ENCODE results near the gene GJA8. TPM values are rescaled to one million over a fixed set of nuclear protein-coding genes. Genes with fewer than 3 reads are reported as not detected.
"Not testable (repeated sequence)": the region's sequence is repeated elsewhere in the genome, so short reads cannot be mapped to it uniquely, and the experiment has no call there.

The GJA8 gene
- total RNA-seq (2014; rRNA removed; shearing (Covaris generic)), result not detected in 2 replicates

DNA sequence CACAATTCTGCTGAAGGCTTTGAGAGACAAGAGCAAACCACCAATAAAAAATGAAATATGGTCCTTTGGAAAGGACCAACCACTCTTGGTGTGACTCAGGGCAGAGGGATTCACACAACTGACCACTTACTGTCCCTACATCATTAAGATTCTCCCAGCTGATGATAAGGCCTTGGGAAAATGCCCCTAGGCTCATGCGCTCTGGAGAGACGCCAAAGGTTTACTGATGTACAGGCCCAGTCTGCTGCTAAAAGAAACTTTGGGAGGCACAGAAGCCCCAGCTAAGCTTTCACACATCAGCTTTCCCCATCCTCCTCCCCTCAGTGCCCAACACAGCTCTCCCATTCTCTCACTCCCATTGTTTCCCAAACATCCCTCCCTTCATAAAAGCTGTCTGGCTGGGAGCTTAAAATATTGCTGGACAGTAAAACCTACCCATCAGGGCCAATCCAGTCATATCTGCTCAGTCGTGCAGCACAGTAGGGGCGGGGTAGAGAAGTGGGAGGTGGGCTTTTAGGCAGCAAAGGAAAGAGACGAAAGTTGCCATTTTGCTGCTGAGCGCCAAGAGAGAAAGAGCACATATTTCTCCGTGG lies at the start of gene GJA8:
Gene GJA8, plus strand, starts transcription at position 543 of the 593 bp plus-strand sequence. CDS start 5,161 bp downstream, outside the sequence.
- Histone ChIP-seq H3K36me3 (replicated peaks; ENCODE audit: control insufficient read depth, insufficient read depth, low read length) (no peaks in the 10 kb centered on the region), H3K27me3 (ENCODE audit: control insufficient read depth, insufficient read depth, low read length) (no peaks in the 10 kb centered on the region), H3K4me3 (ENCODE audit: insufficient read depth, low read depth, low read length) (no peak within 1 kb of the TSS)
- no peak for DNase-seq

DNA sequence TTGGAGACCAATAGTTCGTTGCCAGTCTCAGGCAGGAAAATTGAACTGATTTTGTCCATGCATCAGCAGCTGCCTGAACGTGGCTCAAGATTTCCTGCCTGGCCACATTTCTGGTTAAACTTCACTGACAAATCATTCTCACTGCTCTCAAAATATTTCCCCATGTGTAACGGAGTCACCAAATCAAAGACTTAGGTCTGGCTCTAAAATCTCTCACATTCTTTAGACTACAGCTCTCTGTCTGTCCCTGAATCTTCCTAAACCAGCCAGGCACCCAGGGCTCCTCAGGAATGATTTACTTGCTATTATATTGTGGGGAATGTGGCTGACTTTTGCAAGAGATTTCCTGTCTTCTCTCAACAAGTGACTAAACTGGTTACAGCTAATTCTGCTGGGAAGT lies 49.2 kb upstream of the GJA8 start:
- Histone ChIP-seq H3K4me3 (ENCODE audit: insufficient read depth, low read depth, low read length) (no peak overlapping the region), H3K36me3 (replicated peaks; ENCODE audit: control insufficient read depth, insufficient read depth, low read length) (no peaks in the 10 kb centered on the region), H3K27me3 (ENCODE audit: control insufficient read depth, insufficient read depth, low read length) (no peaks in the 10 kb centered on the region)
- no peak for DNase-seq

DNA sequence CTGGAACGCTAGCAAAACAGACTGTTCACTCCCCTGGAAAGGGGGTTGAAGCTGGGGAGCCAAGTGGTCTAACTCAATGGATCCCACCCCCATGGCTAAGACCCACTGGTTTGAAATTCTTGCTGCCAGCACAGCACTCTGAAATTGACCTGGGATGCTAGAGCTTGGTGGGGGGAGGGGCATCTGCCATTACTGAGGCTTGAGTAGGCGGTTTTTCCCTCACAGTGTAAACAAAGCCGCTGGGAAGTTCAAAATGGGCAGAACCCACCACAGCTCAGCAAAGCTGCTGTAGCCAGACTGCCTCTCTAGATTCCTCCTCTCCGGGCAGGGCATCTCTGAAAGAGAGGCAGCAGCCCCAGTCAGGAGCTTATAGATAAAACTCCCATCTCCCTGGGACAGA lies 47.6 kb upstream of the GJA8 start:
- not testable (repeated sequence) for H3K4me3 ChIP-seq (ENCODE audit: insufficient read depth, low read depth, low read length); H3K36me3 ChIP-seq (replicated peaks; ENCODE audit: control insufficient read depth, insufficient read depth, low read length); DNase-seq; H3K27me3 ChIP-seq (ENCODE audit: control insufficient read depth, insufficient read depth, low read length)

DNA sequence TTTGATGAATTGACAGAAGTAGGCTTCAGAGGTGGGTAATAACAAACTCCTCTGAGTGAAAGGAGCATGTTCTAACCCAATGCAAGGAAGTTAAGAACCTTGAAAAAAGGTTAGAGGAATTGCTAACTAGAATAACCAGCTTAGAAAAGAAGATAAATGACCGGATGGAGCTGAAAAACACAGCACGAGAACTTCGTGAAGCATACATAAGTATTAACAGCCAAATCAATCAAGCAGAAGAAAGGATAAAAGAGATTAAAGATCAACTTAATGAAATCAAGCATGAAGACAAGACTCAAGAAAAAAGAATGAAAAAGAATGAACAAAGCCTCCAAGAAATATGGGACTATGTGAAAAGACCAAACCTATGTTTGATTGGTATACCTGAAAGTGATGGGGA lies 46.6 kb upstream of the GJA8 start:
- not testable (repeated sequence) for H3K36me3 ChIP-seq (replicated peaks; ENCODE audit: control insufficient read depth, insufficient read depth, low read length)

DNA sequence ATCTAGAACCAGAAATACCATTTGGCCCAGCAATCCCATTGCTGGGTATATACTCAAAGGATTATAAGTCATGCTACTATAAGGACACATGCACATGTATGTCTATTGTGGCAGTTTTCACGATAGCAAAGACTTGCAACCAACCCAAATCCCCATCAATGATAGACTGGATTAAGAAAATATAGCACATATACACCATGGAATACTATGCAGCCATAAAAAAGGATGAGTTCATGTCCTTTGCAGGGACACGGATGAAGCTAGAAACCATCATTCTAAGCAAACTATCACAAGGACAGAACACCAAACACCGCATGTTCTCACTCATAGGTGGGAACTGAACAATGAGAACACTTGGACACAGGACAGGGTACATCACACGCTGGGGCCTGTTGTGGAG lies 35.4 kb upstream of the GJA8 start:
- H3K4me3 ChIP-seq (ENCODE audit: insufficient read depth, low read depth, low read length); H3K36me3 ChIP-seq (replicated peaks; ENCODE audit: control insufficient read depth, insufficient read depth, low read length); H3K27me3 ChIP-seq (ENCODE audit: control insufficient read depth, insufficient read depth, low read length); DNase-seq: not testable (repeated sequence)

More for the DNA sequence above, 46.6 kb upstream of the GJA8 start:
- not testable (repeated sequence) for DNase-seq; H3K4me3 ChIP-seq (ENCODE audit: insufficient read depth, low read depth, low read length); H3K27me3 ChIP-seq (ENCODE audit: control insufficient read depth, insufficient read depth, low read length)

DNA sequence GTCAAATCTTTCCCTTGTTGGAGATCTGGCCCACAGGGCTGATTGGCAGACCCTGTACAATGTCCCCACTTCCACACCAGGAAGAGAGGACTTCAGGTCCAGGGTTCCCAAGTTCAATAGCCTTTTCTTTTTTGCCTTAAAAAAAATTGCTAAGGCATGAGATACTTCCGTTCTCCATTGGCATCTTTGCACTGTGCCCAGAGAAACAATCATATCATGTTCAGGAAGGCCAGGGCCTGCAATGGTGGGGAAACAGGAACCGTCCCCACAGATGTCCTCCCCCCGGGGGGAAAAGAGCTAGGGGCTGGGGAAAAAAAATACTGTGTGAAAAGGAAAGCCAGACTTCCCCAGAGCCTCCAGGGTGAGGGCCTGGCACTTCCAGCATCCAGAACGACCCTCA lies 24.6 kb upstream of the GJA8 start:
- Histone ChIP-seq H3K27me3 (ENCODE audit: control insufficient read depth, insufficient read depth, low read length) (no peaks in the 10 kb centered on the region), H3K36me3 (replicated peaks; ENCODE audit: control insufficient read depth, insufficient read depth, low read length) (no peaks in the 10 kb centered on the region), H3K4me3 (ENCODE audit: insufficient read depth, low read depth, low read length) (no peak overlapping the region)
- no peak for DNase-seq

DNA sequence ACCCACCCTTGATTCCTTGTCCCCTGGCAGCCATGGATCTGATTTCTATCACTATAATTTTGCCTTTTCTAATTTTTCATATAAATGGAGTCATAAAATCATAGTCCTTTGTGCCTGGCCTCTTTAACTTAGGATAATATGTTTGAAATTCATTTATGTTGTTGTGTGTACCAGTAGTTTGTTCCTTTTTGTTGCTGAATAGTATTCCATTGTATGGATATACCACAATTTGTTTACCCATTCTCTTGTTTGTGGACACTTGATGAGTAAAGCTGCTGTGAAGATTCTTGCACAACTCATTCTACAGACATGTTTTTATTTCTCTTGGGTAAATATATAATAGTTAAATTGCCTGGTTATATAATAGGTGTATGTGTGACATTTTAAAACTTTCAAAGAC lies 22.7 kb upstream of the GJA8 start:
- no peak for DNase-seq
- H3K36me3 ChIP-seq (replicated peaks; ENCODE audit: control insufficient read depth, insufficient read depth, low read length), result no peaks in the 10 kb centered on the region
- H3K4me3 ChIP-seq (ENCODE audit: insufficient read depth, low read depth, low read length), result no peak overlapping the region
- H3K27me3 ChIP-seq (ENCODE audit: control insufficient read depth, insufficient read depth, low read length), result no peaks in the 10 kb centered on the region

DNA sequence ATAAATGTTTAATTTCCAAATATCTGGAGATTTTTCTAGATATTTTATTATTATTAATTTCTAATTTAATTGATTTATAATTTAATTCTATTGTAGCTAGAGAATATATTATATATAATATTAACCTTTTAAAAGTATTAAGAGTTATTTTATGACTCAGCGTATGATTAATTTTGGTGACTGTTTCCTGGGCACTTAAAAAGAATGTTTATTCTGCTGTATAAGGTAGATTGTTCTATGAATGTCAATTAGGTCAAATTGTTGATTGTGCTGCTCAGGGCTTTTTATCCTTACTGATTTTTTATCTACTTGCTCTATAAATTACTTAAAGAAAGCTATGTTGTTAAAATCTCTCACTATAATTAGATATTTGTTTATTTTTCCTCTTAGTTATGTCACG lies 20.1 kb upstream of the GJA8 start:
- Histone ChIP-seq H3K27me3 (ENCODE audit: control insufficient read depth, insufficient read depth, low read length) (no peaks in the 10 kb centered on the region), H3K36me3 (replicated peaks; ENCODE audit: control insufficient read depth, insufficient read depth, low read length) (no peaks in the 10 kb centered on the region), H3K4me3 (ENCODE audit: insufficient read depth, low read depth, low read length) (no peak overlapping the region)
- DNase-seq, result no peak

DNA sequence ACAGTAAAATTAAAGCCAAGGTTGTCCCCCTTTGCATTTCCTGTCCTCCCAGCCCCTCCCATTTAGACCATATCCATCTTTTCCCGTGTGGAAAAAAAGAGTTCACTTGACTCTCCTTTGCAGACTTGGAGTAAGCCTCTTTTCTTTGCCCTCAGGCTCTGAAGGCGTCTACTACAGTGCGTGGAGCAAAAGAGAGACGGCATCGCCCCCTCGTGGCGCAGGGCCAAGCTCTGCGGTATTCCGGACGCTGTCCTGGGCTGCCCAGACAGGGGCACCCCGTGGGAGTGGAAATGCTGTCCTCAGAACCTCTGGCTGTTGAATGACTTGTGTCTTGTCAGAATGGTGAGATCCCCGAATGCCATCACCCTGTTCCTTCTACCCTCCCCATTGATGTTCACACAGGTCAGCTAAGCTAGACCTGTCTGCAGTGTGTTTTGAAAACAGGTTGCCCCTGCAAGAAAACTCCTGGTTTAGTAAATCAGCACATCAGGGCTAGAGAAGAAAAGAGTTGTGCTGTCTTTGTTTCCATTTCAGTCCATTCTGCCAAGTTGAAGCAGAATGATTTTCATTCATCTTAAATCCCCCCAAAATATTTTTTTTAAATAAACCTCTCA lies 12.3 kb upstream of the GJA8 start:
- Histone ChIP-seq H3K36me3 (replicated peaks; ENCODE audit: control insufficient read depth, insufficient read depth, low read length) (no peaks in the 10 kb centered on the region), H3K27me3 (ENCODE audit: control insufficient read depth, insufficient read depth, low read length) (no peaks in the 10 kb centered on the region), H3K4me3 (ENCODE audit: insufficient read depth, low read depth, low read length) (no peak overlapping the region)
- DNase-seq, result peak; percentile 72

DNA sequence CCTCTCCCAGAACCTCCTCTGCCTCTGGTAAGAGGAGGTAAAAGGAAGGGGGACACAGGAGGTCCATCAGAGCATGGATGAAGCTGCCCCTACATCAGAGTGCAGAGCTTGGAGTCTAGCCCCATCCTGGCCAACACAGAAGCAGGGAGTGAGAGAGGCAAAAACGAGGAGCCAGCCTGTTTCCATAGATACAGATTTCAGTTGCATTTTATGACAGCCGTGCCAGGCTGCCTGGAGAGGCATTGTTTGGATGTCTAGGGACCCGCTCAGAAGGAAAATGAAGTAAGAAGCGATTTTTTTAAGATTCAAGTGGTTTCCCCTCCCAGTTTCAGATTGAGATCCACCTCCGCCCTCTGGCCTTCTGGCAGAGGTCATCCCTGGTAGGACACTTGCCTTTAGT lies 11.5 kb upstream of the GJA8 start:
- H3K4me3 ChIP-seq (ENCODE audit: insufficient read depth, low read depth, low read length), result no peak overlapping the region
- no peaks in the 10 kb centered on the region for H3K27me3 ChIP-seq (ENCODE audit: control insufficient read depth, insufficient read depth, low read length)
- no peak for DNase-seq
- no peaks in the 10 kb centered on the region for H3K36me3 ChIP-seq (replicated peaks; ENCODE audit: control insufficient read depth, insufficient read depth, low read length)

DNA sequence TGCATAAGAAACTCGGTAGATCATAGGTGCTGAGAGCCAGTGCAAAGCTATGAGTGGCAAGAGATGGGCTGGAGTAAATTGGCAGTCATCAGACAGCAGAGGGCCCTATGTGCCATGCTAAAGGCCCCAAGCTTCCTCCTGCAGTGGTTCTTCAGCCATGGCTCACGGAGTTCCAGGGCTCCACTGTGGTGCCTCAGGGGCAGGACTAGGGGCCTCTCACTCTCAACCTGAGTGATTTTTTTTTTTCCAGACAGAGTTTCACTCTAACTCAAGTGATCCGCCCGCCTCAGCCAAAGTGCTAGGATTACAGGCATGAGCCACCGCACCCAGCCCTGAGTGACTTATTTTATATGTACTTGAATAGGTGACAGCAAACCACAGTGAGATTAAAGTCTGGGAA lies 10.4 kb upstream of the GJA8 start:
- peak; percentile 30 for DNase-seq
- H3K27me3 ChIP-seq (ENCODE audit: control insufficient read depth, insufficient read depth, low read length), result no peaks in the 10 kb centered on the region
- H3K36me3 ChIP-seq (replicated peaks; ENCODE audit: control insufficient read depth, insufficient read depth, low read length), result no peaks in the 10 kb centered on the region
- no peak overlapping the region for H3K4me3 ChIP-seq (ENCODE audit: insufficient read depth, low read depth, low read length)

DNA sequence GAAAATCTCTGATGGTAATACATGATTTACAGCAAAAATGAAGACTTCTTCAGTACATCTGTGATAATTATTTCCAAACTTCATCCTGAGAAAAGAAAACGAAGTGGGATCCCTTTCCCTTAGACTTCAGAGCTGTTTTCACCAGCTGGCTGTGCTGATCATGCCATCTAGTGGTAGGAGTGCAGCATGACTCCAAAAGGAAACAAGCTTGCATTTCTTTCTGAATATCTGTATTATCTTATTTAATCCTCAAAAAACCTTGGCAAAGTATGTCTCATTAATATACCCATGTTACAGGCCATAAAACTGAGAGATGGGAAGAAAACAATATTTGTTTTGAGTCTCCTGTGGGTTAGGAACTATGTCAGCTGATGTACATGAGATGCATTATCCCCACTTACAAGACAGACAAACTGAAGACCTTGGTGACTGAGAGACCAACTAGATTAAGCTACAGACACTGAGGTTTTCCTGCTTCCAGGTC lies 9.8 kb upstream of the GJA8 start:
- DNase-seq, result peak; percentile 58
- H3K36me3 ChIP-seq (replicated peaks; ENCODE audit: control insufficient read depth, insufficient read depth, low read length), result no peaks in the 10 kb centered on the region
- no peaks in the 10 kb centered on the region for H3K27me3 ChIP-seq (ENCODE audit: control insufficient read depth, insufficient read depth, low read length)
- H3K4me3 ChIP-seq (ENCODE audit: insufficient read depth, low read depth, low read length), result no peak overlapping the region

DNA sequence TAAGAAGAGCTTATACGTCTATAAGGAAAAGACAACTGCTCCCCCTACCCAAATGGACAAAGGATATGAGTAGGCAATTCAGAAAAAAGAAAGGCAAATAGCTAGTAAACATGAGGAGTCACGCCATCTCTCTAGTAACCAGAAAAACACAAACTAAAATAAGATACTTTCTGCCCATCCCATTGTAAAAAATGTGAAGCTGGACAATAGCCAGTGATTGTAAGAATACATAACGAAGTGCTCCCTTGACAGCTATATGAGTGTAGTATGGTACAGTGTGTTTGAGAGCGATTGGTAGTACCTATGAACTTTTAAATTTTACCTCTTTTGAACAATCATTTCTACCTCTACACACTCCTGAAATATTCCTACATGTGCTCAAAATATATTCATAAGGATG lies 7.5 kb upstream of the GJA8 start:
- no peak for DNase-seq
- H3K4me3 ChIP-seq (ENCODE audit: insufficient read depth, low read depth, low read length), result no peak overlapping the region
- H3K27me3 ChIP-seq (ENCODE audit: control insufficient read depth, insufficient read depth, low read length), result no peaks in the 10 kb centered on the region
- H3K36me3 ChIP-seq (replicated peaks; ENCODE audit: control insufficient read depth, insufficient read depth, low read length), result no peaks in the 10 kb centered on the region

DNA sequence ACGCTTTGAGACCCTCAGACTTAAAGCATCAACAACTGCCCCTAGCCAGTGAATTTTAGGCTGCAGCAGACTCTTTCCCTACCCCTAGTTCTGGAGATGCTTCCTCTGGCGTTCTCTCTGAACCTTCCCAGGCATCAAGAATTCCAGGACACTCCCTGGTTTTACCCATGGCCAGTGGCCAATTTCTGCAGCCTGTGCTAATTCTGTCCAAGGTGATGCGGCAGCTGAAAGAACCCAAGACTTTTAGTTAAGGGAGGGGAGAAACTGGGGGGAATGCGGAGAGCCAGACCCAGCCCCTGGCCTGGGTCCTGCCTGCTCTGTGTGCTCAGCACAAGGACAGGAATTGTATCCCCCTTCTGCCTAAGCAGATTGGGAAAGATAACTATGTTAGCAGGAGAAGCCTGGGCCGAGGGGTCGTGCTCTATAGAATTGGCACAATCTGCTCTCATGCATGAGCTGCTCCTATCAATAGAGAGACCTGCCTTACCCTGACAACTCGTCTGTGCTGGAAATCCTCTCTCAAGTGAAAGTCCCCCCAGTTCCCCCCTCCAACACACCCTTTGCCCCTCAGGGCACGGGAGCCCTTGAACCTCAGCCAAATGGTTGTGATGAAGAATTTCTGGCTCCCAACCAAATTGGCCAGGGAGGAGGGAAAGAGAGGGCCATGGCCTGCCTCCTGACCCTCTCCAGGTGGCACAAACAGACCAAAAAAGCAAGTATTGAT lies 5.4 kb upstream of the GJA8 start:
- no peak for DNase-seq
- H3K27me3 ChIP-seq (ENCODE audit: control insufficient read depth, insufficient read depth, low read length), result no peaks in the 10 kb centered on the region
- H3K4me3 ChIP-seq (ENCODE audit: insufficient read depth, low read depth, low read length), result no peak overlapping the region
- no peaks in the 10 kb centered on the region for H3K36me3 ChIP-seq (replicated peaks; ENCODE audit: control insufficient read depth, insufficient read depth, low read length)

DNA sequence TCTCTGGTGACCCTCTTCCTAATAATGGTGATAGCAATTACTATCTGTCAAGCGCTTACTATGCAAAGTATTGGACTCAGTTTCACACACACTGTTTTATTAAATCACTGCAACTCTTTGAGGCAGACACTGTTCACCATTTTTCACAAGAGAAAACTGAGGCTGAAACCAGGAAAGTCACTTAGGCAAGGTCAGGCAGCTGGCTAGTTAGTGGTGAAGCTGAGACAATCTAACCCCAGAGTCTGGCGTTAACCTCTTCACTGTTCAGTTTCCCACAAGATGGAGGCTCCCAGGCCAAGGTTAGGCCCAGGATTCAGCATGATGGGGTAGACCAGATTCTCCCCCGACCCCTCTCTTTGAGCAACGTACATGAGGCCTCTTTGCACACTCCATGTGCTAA lies 4.8 kb upstream of the GJA8 start:
- Histone ChIP-seq H3K4me3 (ENCODE audit: insufficient read depth, low read depth, low read length) (no peak overlapping the region), H3K27me3 (ENCODE audit: control insufficient read depth, insufficient read depth, low read length) (no peaks in the 10 kb centered on the region), H3K36me3 (replicated peaks; ENCODE audit: control insufficient read depth, insufficient read depth, low read length) (no peaks in the 10 kb centered on the region)
- no peak for DNase-seq

Measured in H7 (cell line).